ENCODE measurements around the gene OR5K3.

- TF ChIP-seq POLR2AphosphoS5 (IDR thresholded peaks at IDR 0.05) (no peak), POLR2A (IDR thresholded peaks at IDR 0.05) (no peak), EP300 (IDR thresholded peaks at IDR 0.05) (no peak)
- TF ChIP-seq, protein P1, sequence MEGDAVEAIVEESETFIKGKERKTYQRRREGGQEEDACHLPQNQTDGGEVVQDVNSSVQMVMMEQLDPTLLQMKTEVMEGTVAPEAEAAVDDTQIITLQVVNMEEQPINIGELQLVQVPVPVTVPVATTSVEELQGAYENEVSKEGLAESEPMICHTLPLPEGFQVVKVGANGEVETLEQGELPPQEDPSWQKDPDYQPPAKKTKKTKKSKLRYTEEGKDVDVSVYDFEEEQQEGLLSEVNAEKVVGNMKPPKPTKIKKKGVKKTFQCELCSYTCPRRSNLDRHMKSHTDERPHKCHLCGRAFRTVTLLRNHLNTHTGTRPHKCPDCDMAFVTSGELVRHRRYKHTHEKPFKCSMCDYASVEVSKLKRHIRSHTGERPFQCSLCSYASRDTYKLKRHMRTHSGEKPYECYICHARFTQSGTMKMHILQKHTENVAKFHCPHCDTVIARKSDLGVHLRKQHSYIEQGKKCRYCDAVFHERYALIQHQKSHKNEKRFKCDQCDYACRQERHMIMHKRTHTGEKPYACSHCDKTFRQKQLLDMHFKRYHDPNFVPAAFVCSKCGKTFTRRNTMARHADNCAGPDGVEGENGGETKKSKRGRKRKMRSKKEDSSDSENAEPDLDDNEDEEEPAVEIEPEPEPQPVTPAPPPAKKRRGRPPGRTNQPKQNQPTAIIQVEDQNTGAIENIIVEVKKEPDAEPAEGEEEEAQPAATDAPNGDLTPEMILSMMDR (IDR thresholded peaks at IDR 0.05), result no peak
Observed at GRCh38 chr3:98388147-98388546, 2.3 kb upstream of the OR5K3 start.
